ENCODE data around the gene MORC3.

DNA sequence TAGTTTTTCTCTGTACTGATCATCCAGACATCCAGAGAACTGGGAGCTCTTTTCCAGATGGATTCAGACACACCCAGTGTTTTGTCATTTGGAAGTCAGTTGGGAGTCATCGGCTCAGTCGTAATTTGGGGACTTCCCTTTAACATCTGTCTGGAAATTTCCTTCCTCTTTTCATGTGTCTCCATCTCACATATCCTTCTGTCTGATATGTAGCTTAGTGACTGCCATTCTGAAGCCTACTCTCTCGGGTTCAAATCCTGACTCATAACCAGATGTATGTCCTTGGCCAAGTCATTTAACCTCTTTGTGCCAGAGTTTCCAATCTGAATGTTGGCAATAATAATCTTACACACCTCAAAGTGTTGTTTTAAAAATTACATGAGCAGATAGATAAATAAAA, 3.0 kb downstream of the MORC3 start:
- no peak for TF ChIP-seq MXI1 (IDR thresholded peaks at IDR 0.05; ENCODE audit: borderline replicate concordance, low read depth, low read length)
- TF ChIP-seq CTCF (conservative IDR thresholded peaks at IDR 0.05; ENCODE audit: low read depth, low read length): no peak
- no peak for TF ChIP-seq POLR2A (IDR thresholded peaks at IDR 0.05; ENCODE audit: low read depth, low read length)
- TF ChIP-seq BHLHE40 (IDR thresholded peaks at IDR 0.05; ENCODE audit: low read depth, low read length): no peak
- no peak for TF ChIP-seq SMC3 (IDR thresholded peaks at IDR 0.05; ENCODE audit: low read depth, low read length)
- TF ChIP-seq CHD1 (IDR thresholded peaks at IDR 0.05; ENCODE audit: low read depth, low read length): no peak
- TF ChIP-seq CEBPB (IDR thresholded peaks at IDR 0.05; ENCODE audit: low read depth, low read length): no peak
- no peak for TF ChIP-seq FOS (IDR thresholded peaks at IDR 0.05; ENCODE audit: low read depth, low read length)

Measured in IMR-90 (cell line).